ENCODE results near the gene NTSR1.

GRCh38 chr20:62665826-62666735, 42.6 kb upstream of the NTSR1 start:
- TF ChIP-seq, protein P1, sequence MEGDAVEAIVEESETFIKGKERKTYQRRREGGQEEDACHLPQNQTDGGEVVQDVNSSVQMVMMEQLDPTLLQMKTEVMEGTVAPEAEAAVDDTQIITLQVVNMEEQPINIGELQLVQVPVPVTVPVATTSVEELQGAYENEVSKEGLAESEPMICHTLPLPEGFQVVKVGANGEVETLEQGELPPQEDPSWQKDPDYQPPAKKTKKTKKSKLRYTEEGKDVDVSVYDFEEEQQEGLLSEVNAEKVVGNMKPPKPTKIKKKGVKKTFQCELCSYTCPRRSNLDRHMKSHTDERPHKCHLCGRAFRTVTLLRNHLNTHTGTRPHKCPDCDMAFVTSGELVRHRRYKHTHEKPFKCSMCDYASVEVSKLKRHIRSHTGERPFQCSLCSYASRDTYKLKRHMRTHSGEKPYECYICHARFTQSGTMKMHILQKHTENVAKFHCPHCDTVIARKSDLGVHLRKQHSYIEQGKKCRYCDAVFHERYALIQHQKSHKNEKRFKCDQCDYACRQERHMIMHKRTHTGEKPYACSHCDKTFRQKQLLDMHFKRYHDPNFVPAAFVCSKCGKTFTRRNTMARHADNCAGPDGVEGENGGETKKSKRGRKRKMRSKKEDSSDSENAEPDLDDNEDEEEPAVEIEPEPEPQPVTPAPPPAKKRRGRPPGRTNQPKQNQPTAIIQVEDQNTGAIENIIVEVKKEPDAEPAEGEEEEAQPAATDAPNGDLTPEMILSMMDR (IDR thresholded peaks at IDR 0.05 in 4 of 5, conservative IDR thresholded peaks at IDR 0.05 in 1 of 5): no peak
- no peak for TF ChIP-seq POLR2A (IDR thresholded peaks at IDR 0.05)
